Measurements from ENCODE around the gene SORL1.
"Not testable (repeated sequence)": the region's sequence is repeated elsewhere in the genome, so short reads cannot be mapped to it uniquely, and the experiment has no call there.

The SORL1 gene

DNA sequence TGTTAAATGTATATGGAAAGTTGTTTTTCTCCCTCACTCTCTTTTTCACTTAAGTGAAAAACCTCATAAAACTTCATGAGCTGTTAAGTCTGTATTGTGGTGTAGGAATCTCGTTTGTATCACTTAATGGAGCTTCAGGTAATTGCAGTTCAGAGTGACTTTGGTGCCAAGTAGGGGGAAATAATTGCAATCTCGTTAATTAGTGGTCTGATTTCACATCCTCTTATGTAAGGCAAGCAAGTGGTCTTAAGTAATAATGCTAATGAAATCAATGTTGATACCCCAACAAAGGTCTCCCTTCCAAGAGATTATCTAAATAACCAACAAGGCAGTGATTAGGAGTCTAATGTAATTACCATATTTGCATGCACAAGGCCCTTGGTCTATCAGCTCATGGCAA lies 174.9 kb downstream of the SORL1 start:
- DNase-seq (ENCODE audit: low spot score) = no peak

DNA sequence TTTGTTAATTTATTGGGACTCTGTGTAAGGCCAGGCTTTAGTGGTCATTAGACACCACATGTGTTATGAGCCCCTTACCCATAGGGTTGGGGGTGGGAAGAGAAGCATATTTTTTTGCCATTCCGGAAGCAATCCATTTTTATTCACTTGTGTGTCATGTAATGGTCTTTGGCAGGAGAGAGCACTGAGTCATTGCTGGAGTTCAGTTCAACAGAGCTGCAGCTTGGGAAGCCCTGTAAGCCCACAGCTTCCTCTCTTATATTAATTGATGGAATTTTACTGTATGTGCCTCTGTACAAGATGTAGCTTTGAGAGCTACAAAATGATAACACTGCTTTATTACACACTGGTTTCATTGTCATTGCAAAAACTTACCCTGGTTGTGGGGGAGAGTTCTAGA lies 177.9 kb downstream of the SORL1 start:
- DNase-seq (ENCODE audit: low spot score) = no peak

DNA sequence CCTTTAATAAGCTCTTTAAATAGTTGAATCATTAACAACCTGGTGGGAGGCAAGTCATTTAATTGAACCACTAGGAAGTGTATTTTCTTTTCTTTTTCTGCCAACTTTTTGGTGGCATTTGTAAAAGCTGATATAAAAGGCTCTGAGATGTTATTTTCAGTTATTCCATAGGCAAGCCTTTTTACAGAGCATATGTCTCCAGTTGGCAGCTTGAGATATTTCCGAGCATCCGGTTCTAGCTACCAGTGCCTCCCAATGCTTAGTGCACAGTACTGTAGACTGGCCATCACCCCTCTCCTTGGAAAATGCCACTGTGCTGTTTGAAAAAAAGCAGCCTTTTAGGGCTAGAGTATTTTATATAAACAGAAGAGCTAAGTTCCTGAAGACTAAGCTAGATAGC lies 179.3 kb downstream of the SORL1 start:
- no peak for DNase-seq (ENCODE audit: low spot score)

DNA sequence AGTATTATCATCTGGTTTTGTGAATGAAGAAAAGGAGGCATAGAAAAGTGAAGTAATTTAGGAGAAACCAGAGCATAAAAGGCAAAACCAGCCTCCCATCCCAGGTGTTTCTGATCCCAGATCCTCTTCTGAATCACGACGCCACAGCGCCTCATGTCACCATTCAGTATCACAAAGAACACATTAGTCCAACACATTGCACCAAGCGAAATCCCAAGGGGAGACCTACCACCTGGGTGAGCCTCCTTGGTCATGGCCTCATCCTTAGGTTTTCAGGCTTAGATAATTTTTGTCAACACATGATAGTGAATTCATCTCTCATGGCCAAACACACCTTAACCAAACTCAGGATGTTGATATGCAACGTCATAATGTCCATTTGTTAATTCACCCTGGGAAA lies 182.2 kb downstream of the SORL1 start:
- no peak for DNase-seq (ENCODE audit: low spot score)

DNA sequence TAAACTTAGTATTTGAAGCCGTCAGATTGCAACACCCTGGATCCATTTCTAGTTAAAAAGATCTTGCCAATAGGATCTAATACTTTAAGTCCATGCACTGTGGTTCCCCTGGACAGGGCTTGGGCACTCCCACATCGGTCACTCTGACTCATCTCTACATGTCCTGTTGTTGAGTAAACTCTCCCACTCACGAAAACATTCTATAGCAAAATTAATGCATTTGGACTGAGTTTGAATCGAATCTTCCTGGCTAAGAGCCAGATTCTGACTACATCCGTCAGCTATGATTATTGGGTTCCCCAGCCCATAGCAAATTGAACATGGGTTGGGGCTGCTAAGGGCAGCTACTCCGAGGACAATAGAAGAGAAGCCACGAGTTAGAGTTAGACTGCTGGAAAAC lies 182.8 kb downstream of the SORL1 start:
- no peak for DNase-seq (ENCODE audit: low spot score)

DNA sequence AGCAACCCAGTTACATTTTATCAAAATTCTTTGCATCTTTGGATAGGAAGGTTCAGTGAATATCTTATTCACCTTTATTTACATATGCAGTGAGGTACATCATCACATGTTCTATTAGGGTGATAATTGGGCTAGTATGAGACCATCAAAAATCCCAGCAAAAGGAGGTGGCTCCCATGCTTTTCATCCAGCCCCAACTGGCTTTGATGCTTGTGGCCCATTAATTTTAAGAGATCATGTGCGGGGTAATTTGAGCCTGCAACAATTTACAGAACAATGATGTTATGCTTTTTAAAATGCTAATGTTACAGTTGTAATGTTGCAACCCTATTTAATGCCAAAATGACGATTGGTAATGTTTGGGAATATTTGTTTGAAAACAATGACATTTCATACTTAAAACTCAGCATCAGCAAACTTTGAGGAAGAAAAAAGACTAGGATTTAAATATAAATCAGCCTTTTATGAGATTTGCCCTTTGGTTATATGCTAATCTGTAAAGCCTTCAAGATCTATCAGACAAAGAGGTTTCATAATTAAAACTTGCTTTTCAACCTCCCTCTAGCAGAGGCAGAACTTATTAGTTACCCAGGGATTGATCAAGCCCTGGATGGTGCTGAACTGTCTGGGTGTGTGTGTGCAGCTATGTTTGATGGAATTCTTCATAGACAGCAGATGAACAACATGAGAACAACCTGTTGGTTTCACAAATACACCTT lies 184.1 kb downstream of the SORL1 start:
- DNase-seq (ENCODE audit: low spot score) = no peak

DNA sequence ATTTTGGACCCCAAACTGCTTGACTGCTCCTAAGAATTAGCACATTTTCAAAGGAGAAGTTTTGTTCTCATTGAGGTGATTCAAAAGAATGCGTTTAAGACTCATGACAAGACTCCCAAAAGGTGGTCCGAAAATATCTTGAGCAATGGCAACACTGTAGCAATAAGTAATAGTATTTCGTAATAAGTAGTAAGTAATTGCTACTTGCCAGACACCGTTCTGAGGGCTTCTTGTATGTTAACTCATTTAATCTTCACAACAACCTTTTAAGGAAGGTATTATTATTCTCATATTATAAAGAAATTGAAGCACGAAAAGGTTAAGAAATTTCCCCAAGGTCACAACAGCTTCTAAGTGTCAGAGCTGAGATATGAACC lies 184.7 kb downstream of the SORL1 start:
- DNase-seq (ENCODE audit: low spot score) = no peak

DNA sequence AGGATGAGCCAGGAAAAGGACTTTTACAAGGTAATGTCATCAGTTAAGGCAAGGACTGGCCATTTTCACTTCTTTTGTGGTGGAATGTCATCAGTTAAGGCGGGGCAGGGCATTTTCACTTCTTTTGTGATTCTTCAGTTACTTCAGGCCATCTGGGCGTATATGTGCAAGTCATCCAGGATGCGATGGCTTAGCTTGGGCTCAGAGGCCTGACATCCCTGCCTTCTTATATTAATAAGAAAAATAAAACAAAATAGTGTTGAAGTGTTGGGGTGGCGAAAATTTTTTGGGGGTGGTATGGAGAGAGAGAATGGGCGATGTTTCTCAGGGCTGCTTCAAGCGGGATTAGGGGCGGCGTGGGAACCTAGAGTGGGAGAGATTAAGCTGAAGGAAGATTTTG lies 185.5 kb downstream of the SORL1 start:
- not testable (repeated sequence) for DNase-seq (ENCODE audit: low spot score)

DNA sequence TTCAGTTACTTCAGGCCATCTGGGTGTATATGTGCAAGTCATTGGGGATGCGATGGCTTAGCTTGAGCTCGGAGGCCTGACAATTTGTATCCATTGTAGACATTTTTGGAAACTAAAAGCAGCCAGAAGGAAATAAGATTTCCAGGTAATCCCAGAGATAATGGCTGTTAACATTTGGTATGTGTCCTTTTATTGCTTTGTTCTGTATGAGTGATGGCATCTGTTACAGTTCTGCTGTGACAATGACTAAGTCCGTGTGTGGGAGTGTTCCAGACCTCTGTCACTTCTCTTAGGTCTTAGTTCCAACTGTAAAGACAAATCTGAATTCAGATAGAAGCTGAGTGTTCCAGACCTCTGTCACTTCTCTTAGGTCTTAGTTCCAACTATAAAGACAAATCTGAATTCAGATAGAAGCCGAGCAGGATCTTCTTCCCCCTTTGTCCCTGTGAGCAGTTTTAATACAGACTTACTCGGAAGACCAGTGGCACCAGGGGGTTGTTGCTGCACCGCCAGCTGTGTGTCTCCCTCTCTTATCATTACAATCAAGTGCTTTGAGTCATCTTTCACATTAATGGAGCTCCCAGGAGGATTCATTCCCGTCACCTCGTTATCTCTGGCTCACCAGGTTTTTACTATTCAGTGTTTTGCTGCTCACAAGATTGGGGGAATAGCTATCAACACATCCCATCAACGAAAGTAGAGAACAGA lies 191.5 kb downstream of the SORL1 start:
- DNase-seq (ENCODE audit: low spot score) = no peak

DNA sequence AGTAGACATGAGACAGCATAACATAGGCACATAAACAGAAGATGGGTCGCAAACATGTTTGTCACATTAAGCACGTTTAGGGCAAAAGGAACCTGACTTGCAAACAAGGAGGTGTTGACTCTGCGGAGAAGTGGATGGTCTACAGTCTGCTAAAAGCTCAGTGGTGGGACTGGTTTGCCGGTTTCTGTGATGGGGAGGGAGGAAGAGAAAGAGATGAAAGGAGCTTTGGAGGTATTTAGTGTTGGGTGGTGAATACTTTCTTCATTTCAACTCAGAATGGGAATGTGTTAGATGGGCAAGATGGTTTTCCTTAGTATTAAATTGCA lies 192.0 kb downstream of the SORL1 start:
- DNase-seq (ENCODE audit: low spot score) = no peak

DNA sequence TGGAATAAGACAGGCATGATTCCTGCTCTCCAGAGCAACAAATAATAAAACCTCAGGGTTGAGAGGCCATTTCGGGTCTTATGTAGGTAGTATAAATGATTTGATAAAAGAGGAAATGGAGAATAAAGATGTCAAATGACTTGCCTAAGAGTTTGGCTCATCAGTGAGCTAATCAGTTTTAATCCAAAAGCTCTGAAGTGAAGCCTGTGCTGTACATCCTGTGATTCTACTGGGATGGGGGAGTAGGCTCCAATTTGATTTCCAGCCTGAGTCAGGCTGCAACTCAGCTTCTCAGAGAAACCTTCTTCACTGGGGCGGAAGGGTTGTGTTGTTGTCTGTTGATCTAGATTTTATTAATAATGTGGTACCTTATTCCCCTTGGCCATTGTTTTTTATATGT lies 192.9 kb downstream of the SORL1 start:
- DNase-seq (ENCODE audit: low spot score) = no peak

DNA sequence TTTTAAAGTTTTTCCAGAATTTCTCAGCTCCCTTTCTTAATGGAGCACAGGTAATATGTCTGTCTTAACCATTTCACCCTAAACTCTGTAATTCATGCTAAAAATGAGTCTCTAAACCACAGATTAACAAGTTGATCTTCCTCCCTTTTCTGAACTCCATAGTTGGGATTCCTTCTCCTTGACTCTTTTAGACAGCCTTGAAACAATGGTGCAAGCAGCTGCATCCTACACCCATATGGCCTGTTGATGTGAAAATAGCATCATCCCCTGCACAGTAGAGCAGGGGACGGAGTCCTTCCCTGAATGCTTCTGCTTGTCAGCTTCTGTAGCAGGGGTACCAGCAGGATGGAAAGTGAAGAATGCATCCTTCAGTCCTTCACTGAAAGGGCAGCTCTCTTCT lies 193.5 kb downstream of the SORL1 start:
- DNase-seq (ENCODE audit: low spot score) = no peak

DNA sequence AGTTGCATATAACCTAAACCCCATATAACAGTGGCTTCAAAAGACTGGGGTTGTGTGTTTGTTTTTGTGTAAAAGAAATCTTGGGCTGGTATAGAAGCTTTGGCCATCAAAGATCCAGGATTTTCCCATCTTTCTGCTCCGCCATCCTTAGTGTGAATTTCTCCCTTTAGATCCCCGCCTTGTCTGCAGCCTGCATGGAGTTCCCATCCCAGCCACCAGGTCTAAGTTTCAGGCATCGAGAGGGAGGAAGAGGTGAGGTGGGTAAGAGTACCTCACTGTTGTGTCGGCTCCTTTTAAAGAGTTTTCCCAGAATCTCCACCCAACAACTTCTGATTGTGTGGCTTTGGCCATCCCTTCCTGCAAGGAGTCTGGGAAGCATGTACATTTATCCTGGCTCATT lies 196.2 kb downstream of the SORL1 start:
- DNase-seq (ENCODE audit: low spot score) = no peak

DNA sequence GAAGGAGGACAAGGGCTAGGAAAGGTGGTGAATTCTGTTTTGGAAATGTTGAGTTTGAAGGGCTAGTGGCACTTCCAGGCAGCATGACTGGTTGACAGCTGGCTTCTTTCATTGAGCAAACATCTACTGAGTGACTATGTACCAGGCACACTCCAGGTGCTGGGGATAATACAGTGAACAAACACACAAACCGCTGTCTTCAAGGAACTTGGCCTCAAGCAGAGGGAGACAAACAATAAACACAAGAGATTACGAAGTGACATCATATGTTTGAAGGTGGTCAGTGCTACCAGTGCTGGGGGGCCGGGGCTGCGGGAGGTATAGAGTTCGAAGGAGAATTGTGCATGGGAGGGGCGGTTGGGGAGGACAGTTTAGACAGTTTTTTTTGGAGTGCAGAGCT lies 197.7 kb downstream of the SORL1 start:
- DNase-seq (ENCODE audit: low spot score) = no peak

DNA sequence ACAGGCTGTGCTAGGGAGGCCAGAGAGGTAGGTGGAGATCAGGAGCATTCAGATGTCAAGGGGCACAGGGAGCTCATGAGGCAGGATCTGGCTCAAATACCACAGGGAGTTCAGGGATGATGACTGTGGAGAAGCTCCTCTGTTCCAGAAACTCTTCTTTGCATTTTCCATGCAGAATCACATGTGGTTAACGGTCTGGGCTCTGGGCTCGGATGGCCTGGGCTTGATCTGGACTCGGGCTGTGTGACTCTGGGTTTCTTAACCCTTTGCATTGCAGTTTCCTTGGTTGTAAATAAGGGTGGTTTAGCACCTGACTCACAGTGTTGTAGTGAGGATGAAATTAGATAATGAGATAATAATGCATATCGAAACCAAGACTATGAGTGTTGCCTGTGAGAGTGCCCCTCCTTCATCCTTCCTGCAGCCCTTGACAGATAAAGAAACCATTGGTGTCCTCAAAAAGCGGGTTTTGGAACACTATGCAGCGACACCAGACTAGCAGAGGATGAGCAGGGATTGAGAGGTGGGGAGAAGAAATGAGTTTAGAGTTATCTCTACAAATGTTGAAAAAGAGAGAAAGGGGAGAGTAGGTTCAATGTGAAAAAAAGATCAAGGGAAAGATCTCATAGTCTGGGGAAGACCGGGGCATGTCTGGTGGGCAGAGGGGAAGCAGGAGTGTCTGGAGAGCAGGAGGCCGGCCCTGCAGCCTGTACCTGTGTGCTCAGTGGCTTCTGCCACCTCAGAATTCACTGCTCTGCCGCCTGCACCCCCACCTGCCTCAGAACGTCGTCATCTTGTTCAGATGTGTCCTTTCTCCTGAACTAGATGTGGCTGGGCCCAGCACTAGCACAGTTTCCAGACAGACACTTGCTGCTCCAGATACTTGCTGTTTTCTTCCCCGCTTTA lies 198.5 kb downstream of the SORL1 start:
- no peak for DNase-seq (ENCODE audit: low spot score)

DNA sequence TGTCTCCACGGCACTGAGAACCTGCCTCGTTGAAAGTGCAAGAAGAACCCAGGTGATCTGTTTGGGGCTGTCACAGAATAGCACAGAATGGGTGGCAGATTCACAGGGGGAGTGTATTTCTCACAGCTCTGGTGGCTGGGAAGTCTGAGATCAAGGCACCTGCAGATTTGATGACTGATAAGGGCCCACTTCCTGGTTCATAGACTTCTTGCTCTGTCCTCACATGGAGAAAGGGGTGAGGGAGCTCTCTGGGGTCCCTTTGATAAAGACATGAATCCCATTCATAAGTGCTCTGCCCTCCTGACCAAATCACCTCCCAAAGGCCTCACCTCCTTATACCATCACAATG lies 199.1 kb downstream of the SORL1 start:
- no peak for DNase-seq (ENCODE audit: low spot score)

DNA sequence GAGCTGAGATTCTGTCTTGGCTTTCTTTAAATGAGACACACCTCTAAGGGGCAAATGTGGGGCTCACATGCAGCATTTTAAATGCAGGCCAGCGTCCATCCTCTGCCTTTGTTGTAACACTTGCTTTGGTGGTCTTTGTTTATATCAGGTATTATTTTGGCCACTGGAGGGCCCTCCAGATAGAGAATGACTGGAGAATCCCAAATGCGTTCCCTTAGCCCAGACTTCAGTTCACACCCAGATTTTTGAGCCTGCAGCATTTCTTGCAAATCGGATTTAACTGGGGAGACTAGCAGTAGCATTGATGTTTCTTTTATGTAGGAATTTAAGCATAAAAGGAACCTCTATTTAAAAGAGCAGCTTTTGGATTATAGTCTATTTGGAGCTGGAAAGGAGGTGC lies 200.9 kb downstream of the SORL1 start:
- no peak for DNase-seq (ENCODE audit: low spot score)

DNA sequence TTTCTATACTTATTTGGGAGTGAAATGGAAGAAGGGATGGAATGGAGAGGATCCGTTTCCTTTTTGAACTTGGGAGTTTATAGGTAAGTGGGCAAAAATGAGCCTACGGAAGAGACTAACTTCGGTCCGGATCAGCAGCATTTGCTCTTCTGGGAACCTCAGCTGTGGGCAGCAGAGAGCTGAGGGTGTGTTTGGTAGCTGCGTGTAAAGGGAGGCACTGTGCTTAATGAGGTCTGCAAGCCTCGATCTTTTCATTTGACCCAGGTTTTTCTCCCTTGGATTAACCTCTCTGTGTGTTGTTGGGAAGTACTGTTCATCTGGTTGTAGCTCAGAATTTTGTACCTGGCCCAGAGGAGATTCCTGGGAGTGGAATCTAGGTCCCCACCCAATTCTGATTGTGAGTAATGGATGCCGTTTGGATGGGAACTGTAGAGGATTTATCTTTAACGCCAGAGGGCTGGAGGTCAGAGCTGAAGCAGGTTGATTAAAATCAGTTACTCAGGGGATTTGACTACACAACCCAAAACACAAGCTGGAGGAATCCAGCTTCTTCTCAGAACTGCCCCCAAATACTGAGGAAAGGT lies 202.2 kb downstream of the SORL1 start:
- no peak for DNase-seq (ENCODE audit: low spot score)

DNA sequence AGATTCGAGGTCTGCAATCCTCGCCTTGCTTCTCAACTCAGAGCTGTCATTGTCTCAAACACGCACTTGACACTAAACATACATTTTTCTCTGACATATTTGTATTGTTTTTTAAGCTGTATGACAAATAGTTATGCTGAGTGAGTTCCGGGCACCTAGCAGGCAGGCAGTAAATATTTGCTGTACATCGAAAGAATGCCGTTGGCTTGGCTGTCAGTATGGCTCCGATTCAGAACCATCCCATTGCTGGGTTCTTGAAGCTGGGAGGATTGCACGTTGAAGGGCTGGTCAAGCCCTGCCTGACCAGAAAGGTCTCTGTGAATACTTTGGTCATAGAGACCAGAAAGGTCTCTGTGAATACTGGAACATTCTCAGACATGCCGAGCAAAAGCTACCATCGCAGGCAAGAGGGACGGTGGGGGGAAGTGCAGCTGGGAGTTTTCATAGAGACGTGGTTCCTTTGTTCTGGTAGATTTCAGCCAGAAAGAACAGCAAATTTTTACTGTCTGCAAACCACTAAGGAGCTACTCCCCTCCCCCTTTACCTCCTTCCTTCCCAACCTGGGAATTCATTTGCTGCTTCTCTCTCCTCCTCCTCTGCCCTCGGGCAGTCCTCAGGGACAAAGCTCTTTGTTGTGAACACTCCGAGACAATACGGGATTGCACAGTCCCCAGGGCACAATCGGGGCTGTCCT lies 202.9 kb downstream of the SORL1 start:
- DNase-seq (ENCODE audit: low spot score) = no peak

DNA sequence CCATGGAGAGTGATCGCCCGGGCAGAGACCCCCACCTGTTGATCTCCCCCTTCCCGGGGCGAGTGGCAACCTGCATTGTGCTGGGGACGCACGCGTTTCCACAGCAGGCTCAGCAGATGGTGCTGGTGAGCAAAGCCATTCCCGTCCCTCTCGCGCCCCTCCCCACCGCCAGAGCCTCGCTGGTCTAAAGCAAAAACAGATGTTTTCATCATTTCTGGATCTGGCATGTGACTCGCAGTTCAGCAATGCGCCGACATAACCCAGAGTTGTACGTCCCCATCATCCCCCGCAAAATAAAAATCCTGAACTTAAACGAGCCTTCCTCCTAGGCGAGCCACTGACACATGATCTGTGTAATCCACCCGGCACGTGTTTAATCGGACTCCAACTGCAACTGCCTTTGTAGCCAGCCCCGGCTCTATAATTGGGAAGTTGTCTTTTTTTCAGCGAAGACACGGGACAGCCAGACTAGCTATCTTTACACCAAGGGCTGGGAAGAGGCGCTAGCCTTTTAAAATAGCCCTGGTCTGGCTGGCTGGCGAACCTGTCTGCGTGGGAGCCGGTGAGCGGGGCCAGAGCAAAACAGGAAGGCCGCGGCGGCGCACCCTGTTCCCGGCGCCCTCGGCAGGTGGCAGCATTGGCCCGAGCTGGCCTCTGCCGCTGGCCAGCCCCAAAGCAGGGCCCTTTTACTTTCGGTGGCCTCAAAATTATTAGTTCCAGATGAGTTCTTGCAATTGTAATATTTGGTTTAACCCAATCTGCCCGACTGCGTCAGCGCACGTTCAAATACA lies 203.6 kb downstream of the SORL1 start:
- peak; percentile 85 for DNase-seq (ENCODE audit: low spot score)

DNA sequence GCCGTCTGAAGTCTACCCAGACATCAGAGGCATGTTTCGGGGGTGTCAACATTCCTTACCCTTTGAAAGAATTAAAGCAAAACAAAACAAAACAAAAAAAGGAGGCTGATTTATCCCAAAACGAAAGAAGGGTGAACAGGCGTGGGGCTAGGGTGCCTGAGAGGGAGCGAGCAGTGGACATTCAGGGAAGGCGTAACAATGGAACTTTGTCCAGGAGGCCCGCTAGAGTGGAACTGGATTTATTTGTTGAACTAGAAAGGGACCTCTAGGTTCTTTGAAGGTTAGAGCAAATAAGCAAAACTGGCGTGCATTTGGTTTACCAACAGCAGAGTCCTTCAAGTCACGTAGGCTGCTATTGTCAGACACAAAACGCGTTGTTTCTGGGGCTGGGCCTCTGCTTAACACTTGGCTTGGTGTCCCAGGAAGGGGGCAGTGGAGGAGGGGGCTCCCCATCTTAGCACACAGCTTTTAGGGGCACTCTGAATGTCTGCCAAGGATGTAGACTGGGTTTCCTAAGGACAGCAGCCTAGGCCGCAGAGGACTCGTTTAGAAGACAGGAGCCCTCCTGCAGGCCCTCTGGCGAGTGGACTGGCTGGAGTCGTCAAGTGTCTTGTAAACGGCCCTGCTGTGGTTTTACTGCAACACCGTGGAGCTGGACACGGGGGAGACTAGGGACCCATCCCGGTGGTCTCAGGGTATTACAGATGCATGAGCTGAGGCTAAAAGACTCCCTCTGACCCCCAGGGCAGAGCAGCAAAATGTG lies 204.4 kb downstream of the SORL1 start:
- no peak for DNase-seq (ENCODE audit: low spot score)

Data from germinal center (tissue), 1 donor.